PC-9 (cell line): Measurements from ENCODE around the gene PSMG3. TPM values are rescaled to one million over a fixed set of nuclear protein-coding genes. Genes with fewer than 3 reads are reported as not detected.

ENCODE experiments used
- total RNA-seq: library from RNA; stranded (reverse); gene quantifications from 2 replicates; pipeline ENCODE4 v1.2.3, GENCODE V29; 2021

PSMG3 gene
- total RNA-seq, 1 experiment from 2014 or later = 63.3 TPM

Other genes starting within 250 kb of the PSMG3 start
- gene MICALL2, start 110.6 kb downstream of the PSMG3 start, total RNA-seq = 104 and 115 TPM in 2 replicates
- gene INTS1, start 65.6 kb downstream of the PSMG3 start, total RNA-seq = 124 and 170 TPM in 2 replicates
- 43.1 and 70.8 TPM in 2 replicates for gene MAFK, start 39.3 kb downstream of the PSMG3 start, total RNA-seq
- gene TMEM184A, start 13.8 kb downstream of the PSMG3 start, total RNA-seq = 21.4 TPM in 2 replicates
- gene ELFN1, start 100.2 kb upstream of the PSMG3 start, total RNA-seq = 0.09 and 0.13 TPM in 2 replicates